H1 (cell line): ENCODE data around the gene COL26A1. TPM values are rescaled to one million over a fixed set of nuclear protein-coding genes. Genes with fewer than 3 reads are reported as not detected.

Source experiments
- CTCF ChIA-PET: fragments of 300-600 bp; sonication (Branson Sonifier 250); formaldehyde crosslinking; loops from one replicate; lab custom pipeline; 2021; ENCODE audit not compliant: partially characterized antibody; lab: Charles Lee
- POLR2A ChIA-PET: fragments of 300-600 bp; sonication (Branson Sonifier 250); formaldehyde crosslinking; loops from one replicate; lab custom pipeline; 2021; ENCODE audit warnings: inconsistent platforms; ENCODE audit not compliant: partially characterized antibody; lab: Charles Lee
- DNase-seq, 2 experiments: peaks; one replicate each; pipeline versions ENCODE4 v3.0.0 to v3.0.0-alpha.2; 2010 to 2022; ENCODE audit warnings: low spot score in 2 of 2, low read depth in 1 of 2, mixed read lengths in 1 of 2
- FAIRE-seq: peaks from 2 replicates; lab custom pipeline; 2011; peaks lifted over from hg19 to GRCh38; lab: Jason Lieb, UNC
- H2AFZ ChIP-seq: 2 replicates; pipeline ENCODE4 v1.8.1; 2012; ENCODE audit warnings: low read length, inconsistent platforms
- H2AK5ac ChIP-seq: 2 replicates; pipeline ENCODE4 v1.6.1; 2013; ENCODE audit warnings: low read depth, low read length
- H2BK120ac ChIP-seq: replicated peaks from 2 replicates; pipeline ENCODE3; 2013; ENCODE audit warnings: low read depth, low read length, inconsistent platforms
- H2BK12ac ChIP-seq: 2 replicates; pipeline ENCODE4 v1.6.1; 2013; ENCODE audit warnings: low read depth, low read length
- H2BK15ac ChIP-seq: 2 replicates; pipeline ENCODE4 v1.6.1; 2013; ENCODE audit warnings: low read length
- H2BK20ac ChIP-seq: 2 replicates; pipeline ENCODE4 v1.6.1; 2013; ENCODE audit warnings: low read length
- H2BK5ac ChIP-seq: 2 replicates; pipeline ENCODE4 v1.6.1; 2013; ENCODE audit warnings: low read depth, low read length
- H3K14ac ChIP-seq: 2 replicates; pipeline ENCODE4 v1.6.1; 2013; ENCODE audit warnings: inconsistent platforms; ENCODE audit not compliant: insufficient read length
- H3K18ac ChIP-seq: 2 replicates; pipeline ENCODE4 v1.6.1; 2013; ENCODE audit warnings: low read length; ENCODE audit errors: extremely low read depth
- H3K23ac ChIP-seq: 2 replicates; pipeline ENCODE4 v1.6.1; 2013; ENCODE audit warnings: inconsistent platforms; ENCODE audit not compliant: insufficient read length
- H3K23me2 ChIP-seq: 2 replicates; pipeline ENCODE4 v1.6.1; 2013; ENCODE audit warnings: low read depth, low read length
- H3K27ac ChIP-seq: 2 replicates; pipeline ENCODE4 v1.6.1; 2011; ENCODE audit warnings: low read depth, low read length, inconsistent platforms
- H3K27me3 ChIP-seq, 4 experiments: replicated peaks in 1 of 4; 1 replicate in 1 of 4; 2 replicates in 3 of 4; pipeline versions ENCODE4 v1.6.1 to v1.8.1; 2011 to 2013; ENCODE audit warnings: low read length in 3 of 4, mild to moderate bottlenecking in 3 of 4, inconsistent platforms in 2 of 4, mixed read lengths in 2 of 4, moderate library complexity in 1 of 4; ENCODE audit not compliant: control insufficient read depth in 3 of 4, insufficient read depth in 3 of 4; ENCODE audit errors: extremely low read depth in 1 of 4
- H3K36me3 ChIP-seq, 4 experiments: 2 replicates each; pipeline versions ENCODE4 v1.6.1 to v1.8.1; 2011 to 2013; ENCODE audit warnings: mild to moderate bottlenecking in 4 of 4, low read length in 3 of 4, moderate library complexity in 2 of 4, control low read depth in 1 of 4, inconsistent platforms in 1 of 4; ENCODE audit not compliant: insufficient read depth in 4 of 4, control insufficient read depth in 2 of 4
- H3K4ac ChIP-seq: replicated peaks from 2 replicates; pipeline ENCODE3; 2013; ENCODE audit warnings: low read length, low read depth, mixed read lengths, inconsistent platforms; ENCODE audit not compliant: insufficient read length
- H3K4me1 ChIP-seq, 4 experiments: replicated peaks in 1 of 4; 1 replicate in 1 of 4; 2 replicates in 3 of 4; pipeline versions ENCODE4 v1.6.1 to v1.8.1; 2011 to 2013; ENCODE audit warnings: low read length in 3 of 4, inconsistent platforms in 2 of 4, mixed read lengths in 1 of 4; ENCODE audit not compliant: insufficient read depth in 4 of 4, control insufficient read depth in 3 of 4
- H3K4me2 ChIP-seq, 2 experiments: 2 replicates each; pipeline versions ENCODE4 v1.6.1 to v1.8.1; 2011 to 2013; ENCODE audit warnings: low read depth in 2 of 2, low read length in 2 of 2, control low read depth in 1 of 2, inconsistent platforms in 1 of 2, mild to moderate bottlenecking in 1 of 2; ENCODE audit not compliant: insufficient read depth in 1 of 2
- H3K4me3 ChIP-seq, 4 experiments: fragments of 200-600, 300-600 bp in 1 of 4; sonication (generic), shearing (Covaris generic), sonication (Bioruptor Twin) in 1 of 4; 2 replicates each; pipeline versions ENCODE4 v1.5.1 to v1.8.1; 2011 to 2016; ENCODE audit warnings: low read length in 4 of 4, low read depth in 3 of 4, control low read depth in 2 of 4, inconsistent platforms in 2 of 4, mild to moderate bottlenecking in 2 of 4, mixed read lengths in 1 of 4, moderate library complexity in 1 of 4; ENCODE audit not compliant: insufficient read depth in 2 of 4; ENCODE audit errors: extremely low read depth in 1 of 4
- H3K56ac ChIP-seq: replicated peaks from 2 replicates; pipeline ENCODE3; 2013; ENCODE audit warnings: low read depth, mild to moderate bottlenecking, mixed read lengths, low read length, inconsistent platforms; ENCODE audit not compliant: insufficient read length
- H3K79me1 ChIP-seq: 2 replicates; pipeline ENCODE4 v1.6.1; 2013; ENCODE audit warnings: low read depth, low read length, control low read depth
- H3K79me2 ChIP-seq, 2 experiments: 2 replicates each; pipeline versions ENCODE4 v1.6.1 to v1.8.1; 2012 to 2013; ENCODE audit warnings: low read length in 2 of 2, mild to moderate bottlenecking in 2 of 2, inconsistent platforms in 1 of 2; ENCODE audit not compliant: insufficient read depth in 2 of 2, control insufficient read depth in 1 of 2
- H3K9ac ChIP-seq, 4 experiments: replicated peaks in 1 of 4; 1 replicate in 1 of 4; 2 replicates in 3 of 4; pipeline versions ENCODE4 v1.6.1 to v1.8.1; 2011 to 2013; ENCODE audit warnings: low read depth in 3 of 4, low read length in 3 of 4, control low read depth in 2 of 4, mild to moderate bottlenecking in 2 of 4, moderate library complexity in 2 of 4, inconsistent platforms in 1 of 4; ENCODE audit errors: extremely low read depth in 1 of 4
- H3K9me3 ChIP-seq, 2 experiments: 2 replicates each; pipeline versions ENCODE4 v1.6.1 to v1.8.1; 2012 to 2013; ENCODE audit warnings: mild to moderate bottlenecking in 2 of 2, moderate library complexity in 2 of 2, control low read depth in 1 of 2, inconsistent platforms in 1 of 2, low read depth in 1 of 2, low read length in 1 of 2, mixed read lengths in 1 of 2; ENCODE audit not compliant: insufficient read depth in 2 of 2
- H4K20me1 ChIP-seq, 2 experiments: replicated peaks in 1 of 2; 2 replicates each; pipeline versions ENCODE3 to v1.8.1; 2011 to 2013; ENCODE audit warnings: inconsistent platforms in 2 of 2, low read length in 2 of 2, mild to moderate bottlenecking in 1 of 2; ENCODE audit not compliant: insufficient read depth in 2 of 2, control insufficient read depth in 1 of 2
- H4K5ac ChIP-seq: 2 replicates; pipeline ENCODE4 v1.6.1; 2013; ENCODE audit warnings: low read length, low read depth, mixed read lengths, inconsistent platforms; ENCODE audit not compliant: insufficient read length
- H4K8ac ChIP-seq: 2 replicates; pipeline ENCODE4 v1.8.0; 2013; ENCODE audit warnings: mild to moderate bottlenecking, moderate library complexity, low read length, inconsistent platforms; ENCODE audit not compliant: insufficient read depth; ENCODE audit errors: extremely low read depth
- H4K91ac ChIP-seq: replicated peaks from 2 replicates; pipeline ENCODE3; 2013; ENCODE audit warnings: low read length, mixed read lengths, inconsistent platforms; ENCODE audit not compliant: insufficient read length
- TAF7 ChIP-seq: optimal IDR thresholded peaks from 2 replicates; pipeline ENCODE3; 2011; ENCODE audit warnings: low read depth, mild to moderate bottlenecking, inconsistent platforms, low read length, moderate library complexity, borderline replicate concordance
- WGBS, 2 experiments: shearing (Covaris generic) in 1 of 2; methylation state at CpG; one replicate each; pipeline versions ENCODE4 v1.1.6 to v1.1.7; 2013 to 2015; ENCODE audit warnings: low lambda C conversion rate in 2 of 2, mixed read lengths in 2 of 2, inconsistent platforms in 1 of 2, low coverage in 1 of 2, missing lambda C conversion rate in 1 of 2; ENCODE audit not compliant: insufficient replicate concordance in 2 of 2, insufficient coverage in 1 of 2, insufficient read length in 1 of 2; ENCODE audit errors: extremely low coverage in 1 of 2, missing lambda C conversion rate in 1 of 2; 5-methylcytosine and 5-hydroxymethylcytosine counted together
- polyA plus RNA-seq, 7 experiments: library from polyadenylated mRNA; depleted of rRNA in 3 of 7; stranded (reverse) in 5 of 7; unstranded in 2 of 7; fragments of >200 nt in 5 of 7; fragments of 200-250 nt in 2 of 7; gene quantifications; 1 replicate in 5 of 7; 2 replicates in 1 of 7; 4 replicates in 1 of 7; pipeline versions ENCODE4 v1.2.1 to v1.2.3, GENCODE V29; 2011 to 2013; ENCODE audit warnings: missing spikeins in 2 of 7, mixed read lengths in 2 of 7
- total RNA-seq: library from RNA; stranded (reverse); fragmentation: NEBNext Ultra II Directional; extraction: Animal tissue kit (Norgen Biotek cat#: 25700); gene quantifications from 2 replicates; pipeline ENCODE4 v1.2.1, GENCODE V29; 2021
- TF ChIP-seq, protein P1 (sequence below): IDR thresholded peaks from 2 replicates; pipeline ENCODE4 v1.6.1; 2012; ENCODE audit warnings: low read length, inconsistent platforms

The COL26A1 gene
- total and polyA plus RNA-seq, 2 of the 8 experiments (the other 6 are each of a cell fraction or from before 2014, with no cell fraction given), result 51.1 to 68.8 TPM

DNA sequence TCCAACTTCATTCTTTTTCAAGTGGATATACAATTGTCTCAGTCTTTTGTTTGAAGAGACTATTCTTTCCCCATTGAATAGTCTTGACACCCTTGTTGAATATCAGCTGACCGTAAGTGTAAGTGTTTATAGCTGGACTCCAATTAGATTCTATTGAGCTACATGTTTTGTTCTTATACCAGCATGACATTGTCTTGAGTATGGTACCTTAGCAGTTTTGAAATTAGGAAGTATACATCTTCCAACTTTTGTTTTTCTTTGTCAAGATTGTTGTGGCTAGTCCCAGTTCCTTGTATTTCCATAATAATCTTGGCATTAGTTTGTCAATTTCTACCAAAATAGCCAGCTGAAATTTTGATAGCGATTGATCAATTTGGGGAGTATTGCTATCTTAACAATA lies 209.5 kb downstream of the COL26A1 start:
- Histone ChIP-seq H3K79me1 (no peaks in the 10 kb centered on the region), H3K27ac (no peak overlapping the region), H2AFZ (no peak overlapping the region), H3K79me2 (no peaks in the 10 kb centered on the region), H2AK5ac (no peak overlapping the region), H3K23ac (no peak overlapping the region), H3K4me1 (peaks cover 0 to 4% (median 1%) of the 10 kb centered on the region in 4 experiments; a peak in 3 of 7 replicates), H3K27me3 (no peaks in the 10 kb centered on the region), H3K9me3 (peaks cover 10 to 21% of the 10 kb centered on the region in 2 experiments), H3K4me3 (no peak overlapping the region), H4K20me1 (no peaks in the 10 kb centered on the region), H4K5ac (no peak overlapping the region), H2BK12ac (no peak overlapping the region), H3K9ac (no peak overlapping the region), H3K18ac (no peak overlapping the region), H2BK20ac (no peak overlapping the region), H3K23me2 (no peaks in the 10 kb centered on the region), H3K4me2 (no peak overlapping the region), H4K91ac (no peak overlapping the region), H2BK5ac (no peak overlapping the region), H3K56ac (no peak overlapping the region), H2BK120ac (no peak overlapping the region), H2BK15ac (no peak overlapping the region), H4K8ac (no peak overlapping the region), H3K4ac (no peak overlapping the region), H3K14ac (no peak overlapping the region), H3K36me3 (no peaks in the 10 kb centered on the region; a peak in 1 of 8 replicates)
- WGBS, 2 experiments, result 84% methylated on average over 2 of the region's 2 CpGs; no CpG with 5 or more reads in 1 of the 2 experiments
- FAIRE-seq (no peak), DNase-seq (no peak)
- POLR2A ChIA-PET, result interaction anchor here (1.8 kb wide), 1 partner anchor 10 kb away, joined by 3 read pairs; no protein-coding TSS in a partner anchor
- TF ChIP-seq, protein P1, sequence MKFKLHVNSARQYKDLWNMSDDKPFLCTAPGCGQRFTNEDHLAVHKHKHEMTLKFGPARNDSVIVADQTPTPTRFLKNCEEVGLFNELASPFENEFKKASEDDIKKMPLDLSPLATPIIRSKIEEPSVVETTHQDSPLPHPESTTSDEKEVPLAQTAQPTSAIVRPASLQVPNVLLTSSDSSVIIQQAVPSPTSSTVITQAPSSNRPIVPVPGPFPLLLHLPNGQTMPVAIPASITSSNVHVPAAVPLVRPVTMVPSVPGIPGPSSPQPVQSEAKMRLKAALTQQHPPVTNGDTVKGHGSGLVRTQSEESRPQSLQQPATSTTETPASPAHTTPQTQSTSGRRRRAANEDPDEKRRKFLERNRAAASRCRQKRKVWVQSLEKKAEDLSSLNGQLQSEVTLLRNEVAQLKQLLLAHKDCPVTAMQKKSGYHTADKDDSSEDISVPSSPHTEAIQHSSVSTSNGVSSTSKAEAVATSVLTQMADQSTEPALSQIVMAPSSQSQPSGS, result no peak
- TF ChIP-seq TAF7, result no peak
- CTCF ChIA-PET, result interaction anchor here (1.2 to 1.8 kb wide), 3 partner anchors 10 to 30 kb away, joined by 4 to 6 read pairs (median 5); no protein-coding TSS in a partner anchor
